Measurements from ENCODE around the gene RUSC1. TPM values are rescaled to one million over a fixed set of nuclear protein-coding genes. Genes with fewer than 3 reads are reported as not detected.
A peak's percentile ranks its signal among the peaks of the same experiment; 100 is the strongest.

The RUSC1 gene
- total and polyA plus RNA-seq, 8 donors: 9.5 to 164 (median 31.3) TPM

DNA sequence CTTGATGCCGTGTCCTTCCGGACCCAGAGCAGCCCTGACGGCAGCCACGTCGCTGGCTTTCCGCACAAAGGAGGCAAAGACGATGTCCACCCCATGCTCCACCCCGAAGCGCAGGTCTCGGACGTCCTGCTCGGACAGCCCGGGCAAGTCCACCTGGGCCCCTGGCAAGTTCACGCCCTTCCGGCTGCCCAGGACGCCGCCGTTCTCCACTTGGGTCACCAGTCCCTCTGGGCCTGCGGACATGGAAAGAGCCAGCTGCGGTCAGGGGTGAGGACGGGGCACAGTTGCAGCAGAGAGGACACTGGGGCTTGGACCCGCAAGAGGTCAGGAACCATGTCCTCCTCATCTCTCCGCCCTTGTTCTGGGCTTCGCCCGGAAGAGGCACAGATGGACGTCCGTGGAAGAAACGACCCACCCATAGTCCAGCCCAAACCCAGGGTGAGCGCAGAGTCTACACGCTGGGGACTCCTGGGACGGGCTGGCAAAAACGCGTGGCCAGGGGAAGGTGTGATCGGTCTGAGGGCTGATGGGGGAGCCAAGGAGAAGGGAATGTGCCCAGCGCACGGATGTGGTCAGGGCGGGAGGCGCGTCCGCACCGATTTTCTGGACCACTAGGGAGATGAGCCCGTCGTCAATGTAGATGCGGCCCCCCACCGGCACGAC, 26.0 kb upstream of the RUSC1 start:
- no peaks in the 10 kb centered on the region for H3K9me3 ChIP-seq
- DNase-seq: no peak
- WGBS, 5 donors: 27 to 38% (median 29%) methylated on average over 44 to 46 of the region's 46 CpGs
- peaks cover 7 to 12% (median 9%) of the 10 kb centered on the region in 4 donors for H3K4me1 ChIP-seq
- no peaks in the 10 kb centered on the region for H3K36me3 ChIP-seq
- TF ChIP-seq EP300 (IDR thresholded peaks at IDR 0.05) (no peak), POLR2AphosphoS5 (IDR thresholded peaks at IDR 0.05) (no peak)
- peaks cover 13 to 53% (median 27%) of the 10 kb centered on the region in 3 donors for H3K27me3 ChIP-seq
- H3K27ac ChIP-seq: no peak overlapping the region
- peak overlapping the region in 3 of 4 donors; percentile 13 to 27 (median 23) for H3K4me3 ChIP-seq
- intact Hi-C loops (cut with DNase I; ENCODE audit: low total_unique reads): no loop called here

DNA sequence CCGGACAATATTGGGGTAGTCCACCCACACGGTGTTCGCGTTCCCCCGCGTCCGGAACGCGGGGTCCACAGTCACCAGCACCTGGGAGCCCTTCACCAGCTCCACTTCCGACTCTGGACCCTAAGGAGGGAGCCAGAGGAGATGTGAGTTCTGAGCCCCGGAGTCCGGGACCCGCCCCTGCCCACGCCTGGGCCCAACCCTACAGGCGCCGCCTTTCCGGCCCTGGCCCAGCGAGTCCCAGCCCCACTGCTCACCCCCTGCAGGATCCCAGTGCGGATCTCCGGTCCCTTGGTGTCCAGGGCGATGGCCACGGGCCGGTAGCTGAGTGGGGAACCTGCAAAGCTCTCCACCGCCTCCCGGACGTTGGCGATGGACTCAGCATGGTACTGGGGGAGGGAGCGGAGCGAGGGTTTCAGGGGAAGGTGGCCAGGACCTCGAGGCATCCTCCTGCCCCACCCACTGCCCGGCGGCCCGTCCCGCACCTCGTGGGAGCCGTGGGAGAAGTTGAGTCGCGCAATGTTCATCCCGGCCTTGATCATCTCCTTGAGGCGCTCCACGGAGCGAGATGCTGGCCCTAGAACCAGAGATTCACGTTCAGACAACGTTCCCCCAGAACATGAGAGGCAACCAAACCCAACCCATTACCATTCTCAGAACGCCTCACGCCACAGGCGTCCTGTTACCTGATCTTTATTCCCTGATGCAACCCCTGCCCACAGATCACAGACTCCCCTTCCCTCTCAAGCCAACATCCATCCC, 25.3 kb upstream of the RUSC1 start:
- H3K4me3 ChIP-seq: peak overlapping the region in 3 of 4 donors; percentile 13 to 27 (median 23)
- H3K9me3 ChIP-seq: no peaks in the 10 kb centered on the region
- no peaks in the 10 kb centered on the region for H3K36me3 ChIP-seq
- no peak for DNase-seq
- H3K27me3 ChIP-seq: peaks cover 13 to 53% (median 27%) of the 10 kb centered on the region in 3 donors
- WGBS, 5 donors: 9 to 20% (median 15%) methylated on average over 22 to 47 of the region's 47 CpGs
- TF ChIP-seq POLR2AphosphoS5 (IDR thresholded peaks at IDR 0.05) (no peak), EP300 (IDR thresholded peaks at IDR 0.05) (no peak), POLR2A (IDR thresholded peaks at IDR 0.05) (no peak)
- TF ChIP-seq, protein P1, sequence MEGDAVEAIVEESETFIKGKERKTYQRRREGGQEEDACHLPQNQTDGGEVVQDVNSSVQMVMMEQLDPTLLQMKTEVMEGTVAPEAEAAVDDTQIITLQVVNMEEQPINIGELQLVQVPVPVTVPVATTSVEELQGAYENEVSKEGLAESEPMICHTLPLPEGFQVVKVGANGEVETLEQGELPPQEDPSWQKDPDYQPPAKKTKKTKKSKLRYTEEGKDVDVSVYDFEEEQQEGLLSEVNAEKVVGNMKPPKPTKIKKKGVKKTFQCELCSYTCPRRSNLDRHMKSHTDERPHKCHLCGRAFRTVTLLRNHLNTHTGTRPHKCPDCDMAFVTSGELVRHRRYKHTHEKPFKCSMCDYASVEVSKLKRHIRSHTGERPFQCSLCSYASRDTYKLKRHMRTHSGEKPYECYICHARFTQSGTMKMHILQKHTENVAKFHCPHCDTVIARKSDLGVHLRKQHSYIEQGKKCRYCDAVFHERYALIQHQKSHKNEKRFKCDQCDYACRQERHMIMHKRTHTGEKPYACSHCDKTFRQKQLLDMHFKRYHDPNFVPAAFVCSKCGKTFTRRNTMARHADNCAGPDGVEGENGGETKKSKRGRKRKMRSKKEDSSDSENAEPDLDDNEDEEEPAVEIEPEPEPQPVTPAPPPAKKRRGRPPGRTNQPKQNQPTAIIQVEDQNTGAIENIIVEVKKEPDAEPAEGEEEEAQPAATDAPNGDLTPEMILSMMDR (IDR thresholded peaks at IDR 0.05): no peak
- intact Hi-C loops (cut with DNase I; ENCODE audit: low total_unique reads): no loop called here
- H3K27ac ChIP-seq: no peak overlapping the region
- H3K4me1 ChIP-seq: peaks cover 7 to 12% (median 9%) of the 10 kb centered on the region in 4 donors

DNA sequence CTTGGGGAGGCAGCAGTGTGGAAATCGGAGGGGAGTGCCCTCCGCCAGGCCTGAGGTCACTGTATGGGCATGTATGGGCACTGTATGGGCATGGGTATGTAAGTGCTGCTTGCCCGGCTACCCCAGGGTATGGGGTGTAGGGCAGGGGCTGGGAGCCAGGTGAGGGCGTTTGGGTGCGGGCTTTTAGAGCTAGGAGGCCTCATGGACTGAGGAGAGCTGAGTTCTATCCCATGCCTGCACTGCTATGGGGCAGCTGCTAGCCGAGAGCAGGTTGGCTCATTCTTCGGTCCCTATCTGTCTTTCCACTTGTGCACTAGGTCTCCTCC, 24.8 kb upstream of the RUSC1 start:
- 82 to 88% (median 87%) methylated on average over 4 to 7 of the region's 7 CpGs for WGBS, 5 donors
- intact Hi-C loops (cut with DNase I; ENCODE audit: low total_unique reads): no loop called here
- H3K27me3 ChIP-seq: peaks cover 13 to 53% (median 27%) of the 10 kb centered on the region in 3 donors
- TF ChIP-seq, protein P1 (IDR thresholded peaks at IDR 0.05): no peak
- no peak for TF ChIP-seq POLR2AphosphoS5 (IDR thresholded peaks at IDR 0.05)
- no peaks in the 10 kb centered on the region for H3K36me3 ChIP-seq
- DNase-seq: no peak
- no peak overlapping the region for H3K4me3 ChIP-seq
- no peak overlapping the region for H3K27ac ChIP-seq
- peaks cover 7 to 12% (median 9%) of the 10 kb centered on the region in 4 donors for H3K4me1 ChIP-seq
- H3K9me3 ChIP-seq: no peaks in the 10 kb centered on the region

DNA sequence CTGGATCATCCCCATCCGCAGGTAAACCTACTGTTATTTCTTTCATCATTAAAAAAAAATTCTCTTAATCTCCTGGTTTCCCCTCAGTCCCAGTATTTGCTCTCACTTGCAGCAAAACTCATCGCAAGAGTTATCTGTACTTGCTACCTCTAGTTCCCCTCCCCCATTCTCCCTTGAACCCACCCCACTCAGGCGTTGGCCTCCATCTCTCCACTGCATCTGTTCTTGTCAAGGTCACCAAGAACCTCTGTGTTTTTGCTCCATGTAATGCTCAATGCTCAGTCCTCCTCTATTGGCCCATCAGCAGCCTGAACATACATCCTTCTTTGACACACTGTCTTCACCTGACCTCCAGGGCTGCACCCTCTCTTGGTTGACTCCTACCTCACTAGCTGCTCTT, 24.0 kb upstream of the RUSC1 start:
- Histone ChIP-seq H3K4me3 (no peak overlapping the region), H3K36me3 (no peaks in the 10 kb centered on the region), H3K4me1 (peaks cover 7 to 12% (median 9%) of the 10 kb centered on the region in 4 donors), H3K27me3 (peaks cover 13 to 51% (median 27%) of the 10 kb centered on the region in 3 donors), H3K27ac (no peak overlapping the region), H3K9me3 (no peaks in the 10 kb centered on the region)
- DNase-seq: no peak
- intact Hi-C loops (cut with DNase I; ENCODE audit: low total_unique reads): no loop called here
- 69 to 88% (median 86%) methylated on average over 3 of the region's 3 CpGs for WGBS, 5 donors
- TF ChIP-seq, protein P1 (IDR thresholded peaks at IDR 0.05): no peak
- TF ChIP-seq EP300 (IDR thresholded peaks at IDR 0.05): no peak
- no peak for TF ChIP-seq POLR2A (IDR thresholded peaks at IDR 0.05)
- TF ChIP-seq POLR2AphosphoS5 (IDR thresholded peaks at IDR 0.05): no peak
